GM21528 (cell line): ENCODE measurements around the gene NAV1.
"Not testable (repeated sequence)": the region's sequence is repeated elsewhere in the genome, so short reads cannot be mapped to it uniquely, and the experiment has no call there.

Experiments
- ATAC-seq: cut with Tn5 transposase; IDR thresholded peaks from one replicate; pipeline ENCODE4 v1.9.1; 2021; ENCODE audit warnings: mild to moderate bottlenecking, moderate library complexity; ENCODE audit not compliant: unreplicated experiment, low FRiP score

The NAV1 gene

DNA sequence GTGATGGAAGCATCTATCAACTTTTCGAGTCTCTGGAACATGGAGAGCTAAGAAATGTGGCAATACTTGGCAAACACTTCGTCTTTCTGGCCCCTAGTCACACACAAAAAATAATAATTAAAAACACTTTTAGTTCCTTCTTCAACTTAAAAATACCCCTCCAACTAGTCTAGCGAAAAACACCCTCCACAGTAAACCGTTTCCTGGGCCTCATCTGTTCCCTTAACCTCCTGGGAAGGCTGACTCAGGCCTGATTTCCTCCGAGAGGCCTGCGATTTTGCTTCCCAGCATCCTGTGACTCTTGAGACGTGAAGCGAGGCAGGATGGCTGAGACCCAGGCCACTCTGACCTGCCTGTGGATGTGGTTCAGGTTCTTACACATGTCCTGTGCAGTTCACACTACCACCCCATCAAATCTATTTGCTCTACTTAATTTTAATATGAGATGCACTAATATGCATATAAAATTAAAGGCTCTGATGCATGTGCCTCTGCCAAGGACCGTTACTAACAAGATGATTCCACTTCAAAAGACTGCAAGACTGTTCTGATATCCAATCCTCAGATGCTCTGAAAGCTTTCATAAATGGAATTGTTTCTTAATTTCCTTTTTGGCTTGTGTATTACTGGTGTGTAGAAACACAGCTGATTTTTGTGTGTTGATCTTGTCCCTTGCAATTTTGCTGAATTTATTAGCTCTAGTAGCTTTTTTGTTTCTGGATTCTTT, 3.5 kb downstream of the NAV1 start:
- no peak for ATAC-seq

DNA sequence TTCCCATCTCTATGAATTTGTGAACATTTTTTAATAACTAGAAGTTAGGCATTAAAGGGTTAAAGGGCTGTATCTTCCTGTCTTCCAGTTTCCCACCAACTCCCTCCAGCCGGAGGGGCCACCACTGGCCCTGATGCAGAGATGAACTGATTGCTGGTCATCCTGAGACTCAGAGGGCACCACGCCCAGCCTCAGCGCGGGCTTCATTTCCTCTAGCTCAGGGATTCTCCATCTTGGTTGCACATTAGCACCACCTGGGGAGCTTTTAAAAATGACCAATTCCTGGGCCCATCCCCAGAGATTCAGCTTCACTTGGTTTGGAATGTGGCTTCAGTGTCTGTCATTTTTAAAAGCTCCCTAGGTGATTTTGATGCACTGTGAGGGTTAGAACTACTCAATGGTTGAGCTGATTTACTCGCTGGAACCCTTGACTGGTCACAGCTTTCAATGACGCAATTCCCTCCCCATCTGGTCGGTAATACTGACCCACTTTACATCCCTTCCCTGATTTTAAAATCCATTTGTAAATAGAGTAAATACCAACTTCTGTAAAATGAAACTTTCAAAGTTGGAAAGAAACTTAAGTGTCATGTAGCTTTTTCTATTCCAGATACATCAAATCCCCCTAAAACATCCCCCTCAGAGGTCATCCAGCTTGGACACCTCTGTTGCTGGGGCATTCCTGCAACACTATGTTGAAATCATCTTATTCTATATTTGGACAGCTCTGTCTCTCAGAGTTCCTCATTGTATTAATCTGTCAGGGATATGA, 5.1 kb downstream of the NAV1 start:
- ATAC-seq: no peak

DNA sequence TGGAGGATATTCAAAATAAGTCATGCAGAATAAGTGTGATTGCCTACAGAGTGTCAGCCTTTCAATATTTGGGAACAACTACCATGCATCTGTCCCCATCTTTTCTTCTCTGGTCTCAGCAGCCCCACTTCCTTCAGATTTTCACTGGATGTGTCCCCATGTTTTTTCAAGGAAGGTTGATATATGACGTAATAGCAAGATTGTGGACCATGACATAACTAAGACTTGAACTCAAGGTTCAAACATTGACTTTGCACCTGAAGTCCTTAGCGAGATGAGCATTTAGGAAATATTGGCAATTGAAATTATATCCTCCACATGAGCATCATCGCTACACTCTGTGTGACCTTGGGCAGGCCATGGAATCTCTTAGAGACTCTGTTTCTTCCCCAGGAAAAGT, 5.8 kb downstream of the NAV1 start:
- no peak for ATAC-seq

DNA sequence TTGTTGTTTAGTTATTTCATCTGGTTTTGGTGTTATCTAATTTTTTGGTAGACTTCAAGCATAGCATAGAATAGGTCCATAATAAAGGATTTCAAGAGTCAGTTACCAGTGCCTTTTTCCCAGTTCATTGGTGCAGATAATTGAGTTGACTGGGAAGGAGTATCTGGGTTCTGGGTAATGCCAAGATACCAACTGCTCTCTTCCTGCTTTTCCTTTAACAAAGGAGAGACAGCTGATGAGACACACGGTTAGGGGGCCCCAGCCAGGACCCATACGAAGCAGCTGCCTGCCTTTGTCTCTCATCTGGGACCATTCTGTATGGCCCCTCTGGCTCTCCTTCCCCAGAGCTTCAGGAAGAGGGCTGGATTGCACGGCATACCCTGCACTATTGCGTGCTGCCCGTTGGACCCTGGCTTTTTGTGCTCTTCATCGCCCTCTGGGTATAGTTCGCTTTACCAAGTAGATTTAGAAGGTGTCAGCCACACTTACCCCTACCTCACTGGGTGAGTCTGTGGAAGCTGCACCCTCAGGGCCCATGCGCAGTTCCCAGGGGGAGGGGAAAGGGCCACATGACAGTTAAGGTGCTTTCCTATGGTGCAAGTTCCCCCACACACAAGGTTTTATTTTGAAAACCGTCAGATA, 7.0 kb downstream of the NAV1 start:
- no peak for ATAC-seq

DNA sequence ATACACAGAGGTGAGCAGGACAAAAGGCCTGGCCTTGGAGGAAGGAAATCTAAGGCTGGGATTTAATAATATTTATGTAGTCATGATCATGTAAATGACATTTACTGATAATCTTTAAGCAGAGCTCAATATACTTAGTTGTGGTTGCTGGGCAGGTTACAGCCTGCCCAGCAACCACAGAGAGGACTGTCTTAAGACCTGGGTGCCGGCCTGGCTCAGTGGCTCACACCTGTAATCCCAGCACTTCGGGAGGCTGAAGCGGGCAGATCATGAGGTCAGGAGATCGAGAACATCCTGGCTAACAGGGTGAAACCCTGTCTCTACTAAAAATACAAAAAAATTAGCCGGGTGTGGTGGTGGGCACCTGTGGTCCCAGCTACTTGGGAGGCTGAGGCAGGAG, 10.6 kb downstream of the NAV1 start:
- not testable (repeated sequence) for ATAC-seq

DNA sequence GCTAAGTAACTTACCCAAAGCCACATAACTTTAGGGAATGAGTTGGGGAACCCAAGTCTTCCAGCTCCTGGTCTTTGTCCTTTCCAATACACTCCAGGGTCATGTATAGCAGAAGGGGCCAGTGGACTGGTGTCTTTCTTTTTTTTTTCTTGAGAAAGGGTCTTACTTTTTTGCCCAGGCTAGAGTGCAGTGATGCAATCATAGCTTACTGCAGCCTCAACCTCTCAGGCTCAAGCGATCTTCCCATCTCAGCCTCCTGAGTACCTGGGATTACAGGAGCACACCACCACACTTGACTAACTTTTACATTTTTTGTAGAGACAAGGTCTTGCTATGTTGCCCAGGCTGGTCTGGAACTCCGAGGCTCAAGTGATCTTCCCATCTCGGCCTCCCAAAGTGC, 12.2 kb downstream of the NAV1 start:
- ATAC-seq: no peak

DNA sequence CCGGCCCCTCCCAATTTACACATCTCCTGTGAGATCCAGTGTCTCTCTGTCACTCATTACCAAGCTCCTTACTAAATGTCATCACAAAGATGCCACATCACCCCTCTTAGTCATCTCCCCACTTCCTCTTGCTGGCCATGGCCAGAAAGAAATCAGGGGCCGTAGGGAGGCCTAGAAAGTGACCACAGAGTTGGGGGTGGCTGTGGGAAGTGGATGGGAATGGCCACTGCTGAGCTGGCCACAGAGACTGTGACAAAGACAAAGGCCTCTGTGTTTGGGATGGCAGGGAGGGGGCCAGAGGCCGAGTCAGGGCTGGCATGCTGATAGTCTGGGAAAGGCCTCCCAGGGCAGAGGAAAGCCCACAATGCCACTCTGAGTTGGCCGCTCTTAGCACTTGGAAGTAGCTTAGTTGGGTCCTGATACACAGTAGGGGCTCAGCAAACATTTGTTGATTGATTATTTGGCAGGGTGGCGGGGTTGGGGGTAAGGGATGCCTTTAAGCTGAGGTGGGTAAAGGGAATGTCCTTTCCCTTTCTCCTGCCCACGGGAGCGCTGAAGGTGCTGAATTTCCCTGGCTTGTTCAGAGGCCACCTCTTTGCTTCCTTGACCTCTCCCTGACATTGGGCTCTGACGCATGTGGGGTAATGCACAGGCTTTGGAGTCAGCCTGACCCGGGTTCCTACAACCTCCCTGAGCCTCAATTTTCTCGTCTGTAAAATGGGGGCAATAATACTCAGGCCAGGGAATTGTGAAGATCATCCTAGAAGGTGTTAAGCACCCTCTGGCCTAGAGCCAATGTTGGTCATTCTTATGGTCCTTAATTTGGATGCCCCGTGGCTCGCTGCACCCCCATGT, 13.2 kb downstream of the NAV1 start:
- no peak for ATAC-seq

DNA sequence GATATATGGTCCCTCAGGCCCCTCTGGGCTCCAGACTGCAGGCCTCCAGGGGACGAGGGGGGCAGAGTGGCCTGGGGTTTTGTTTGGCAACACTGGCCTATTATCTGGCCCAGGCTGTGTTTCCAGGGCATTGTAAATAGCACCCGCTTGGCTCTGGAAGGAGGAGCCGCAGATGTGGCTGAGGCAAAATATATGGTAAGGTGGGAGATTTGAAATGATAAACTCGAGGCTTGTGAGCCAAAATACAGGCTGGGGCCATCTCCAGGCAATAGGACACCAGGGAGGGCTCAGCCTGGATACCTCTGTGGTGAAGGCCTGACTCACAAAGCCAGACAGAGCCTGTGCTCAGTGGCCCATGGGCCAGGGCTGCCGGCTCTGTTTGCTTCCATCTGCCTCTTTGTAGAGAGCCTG, 14.0 kb downstream of the NAV1 start:
- ATAC-seq: no peak

DNA sequence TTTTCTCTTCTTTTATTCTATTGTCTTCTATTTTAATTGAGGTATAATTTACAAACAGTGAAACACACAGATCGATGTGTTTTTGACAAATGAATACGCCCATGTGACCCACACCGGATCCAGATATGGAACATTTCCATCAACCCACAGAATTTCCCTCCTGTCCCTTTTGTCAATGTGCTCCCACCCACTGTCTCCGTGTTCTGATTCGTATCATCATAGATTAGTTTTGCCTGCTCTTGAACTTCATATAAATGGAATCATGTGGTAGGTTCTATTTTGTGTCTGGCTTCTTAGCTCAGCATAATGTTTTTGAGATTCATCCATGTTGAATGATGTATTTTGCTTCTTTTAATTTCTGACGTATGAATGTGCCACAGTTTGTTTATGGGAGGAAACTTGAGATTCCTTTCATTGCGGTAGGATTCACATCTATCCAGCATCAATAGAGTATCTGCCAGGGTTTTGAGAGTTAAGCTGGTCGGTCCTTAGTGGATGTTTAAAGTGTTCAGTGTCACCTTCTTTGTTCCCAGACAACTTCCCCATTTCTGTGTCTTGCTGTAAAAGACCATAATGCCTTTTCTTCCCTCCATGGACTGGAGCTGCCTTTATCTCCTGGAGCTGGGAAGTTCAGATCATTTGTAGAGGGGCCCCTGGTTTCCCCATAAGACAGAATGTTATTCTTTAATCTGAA, 14.7 kb downstream of the NAV1 start:
- ATAC-seq: no peak

DNA sequence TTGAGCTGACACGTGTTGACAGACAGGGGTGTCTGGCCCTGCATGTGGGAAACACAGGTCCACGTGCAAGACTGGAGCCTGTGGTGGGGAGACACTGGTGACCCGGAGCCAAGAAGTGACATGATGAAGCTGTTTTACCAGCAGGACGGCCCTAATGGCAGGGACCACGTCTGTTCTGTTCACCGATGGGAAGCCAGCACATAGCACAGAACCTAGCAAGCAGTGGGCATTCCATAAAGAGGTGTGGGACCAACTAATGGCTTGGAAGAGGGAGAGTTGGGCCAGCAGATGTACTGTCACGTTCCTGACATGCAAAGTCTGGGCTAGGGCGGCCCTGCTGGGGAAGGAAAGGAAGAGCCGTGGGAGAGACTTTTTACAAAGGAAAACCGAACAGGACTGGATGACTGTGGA, 15.3 kb downstream of the NAV1 start:
- no peak for ATAC-seq

DNA sequence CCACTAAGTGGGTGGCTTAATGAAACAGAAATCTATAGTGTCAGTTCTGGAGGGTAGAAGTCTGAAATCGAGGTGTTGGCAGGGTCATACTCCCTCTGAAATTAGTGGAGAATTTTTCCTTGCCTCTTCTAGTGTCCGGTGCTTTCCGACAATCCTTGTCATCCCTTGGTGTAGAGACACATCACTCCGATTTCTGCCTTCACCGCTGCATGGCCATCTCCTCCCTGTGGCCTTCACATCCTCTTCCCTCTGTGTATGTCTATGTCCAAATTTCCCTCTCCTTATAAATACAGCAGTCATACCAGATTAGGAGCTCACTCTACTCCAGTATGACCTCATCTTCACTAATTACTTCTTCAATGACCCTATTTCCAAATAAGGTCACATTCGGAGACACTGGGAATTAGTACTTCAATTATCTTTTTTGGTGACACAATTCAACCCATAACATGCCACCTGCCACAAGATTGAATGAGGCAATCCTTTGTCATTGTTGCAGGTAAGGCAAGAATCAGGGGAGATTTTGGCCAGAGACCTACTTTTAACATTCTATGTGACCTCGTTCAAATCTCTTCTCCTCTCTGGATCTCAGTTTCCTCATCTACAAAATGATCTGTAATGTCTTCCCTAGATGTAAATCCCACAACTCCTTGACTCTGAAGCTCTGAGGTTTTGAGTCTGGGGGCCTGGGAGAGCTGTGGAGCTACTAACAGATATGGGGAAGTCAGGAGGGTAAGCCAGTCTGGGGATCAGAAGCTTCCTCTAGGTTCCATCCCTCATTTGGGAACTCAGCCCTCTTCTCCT, 16.1 kb downstream of the NAV1 start:
- no peak for ATAC-seq

DNA sequence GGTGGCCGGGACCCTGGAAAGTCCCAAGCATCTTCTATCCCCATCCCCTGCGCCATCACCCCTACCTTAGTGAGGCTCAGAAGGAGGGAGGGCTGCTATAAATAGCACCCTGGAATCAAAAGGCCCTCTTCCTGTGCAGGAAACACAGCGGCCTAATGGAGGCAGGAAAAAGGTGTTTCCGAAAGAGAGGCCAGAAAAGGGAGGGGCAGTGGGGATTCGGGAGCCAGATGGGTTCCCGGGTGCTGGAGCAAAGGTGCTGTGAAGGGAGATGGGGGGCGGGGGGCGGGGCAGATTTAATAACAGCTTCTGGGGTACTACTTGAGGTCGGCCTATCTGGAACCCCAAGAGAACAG, 16.6 kb downstream of the NAV1 start:
- no peak for ATAC-seq

DNA sequence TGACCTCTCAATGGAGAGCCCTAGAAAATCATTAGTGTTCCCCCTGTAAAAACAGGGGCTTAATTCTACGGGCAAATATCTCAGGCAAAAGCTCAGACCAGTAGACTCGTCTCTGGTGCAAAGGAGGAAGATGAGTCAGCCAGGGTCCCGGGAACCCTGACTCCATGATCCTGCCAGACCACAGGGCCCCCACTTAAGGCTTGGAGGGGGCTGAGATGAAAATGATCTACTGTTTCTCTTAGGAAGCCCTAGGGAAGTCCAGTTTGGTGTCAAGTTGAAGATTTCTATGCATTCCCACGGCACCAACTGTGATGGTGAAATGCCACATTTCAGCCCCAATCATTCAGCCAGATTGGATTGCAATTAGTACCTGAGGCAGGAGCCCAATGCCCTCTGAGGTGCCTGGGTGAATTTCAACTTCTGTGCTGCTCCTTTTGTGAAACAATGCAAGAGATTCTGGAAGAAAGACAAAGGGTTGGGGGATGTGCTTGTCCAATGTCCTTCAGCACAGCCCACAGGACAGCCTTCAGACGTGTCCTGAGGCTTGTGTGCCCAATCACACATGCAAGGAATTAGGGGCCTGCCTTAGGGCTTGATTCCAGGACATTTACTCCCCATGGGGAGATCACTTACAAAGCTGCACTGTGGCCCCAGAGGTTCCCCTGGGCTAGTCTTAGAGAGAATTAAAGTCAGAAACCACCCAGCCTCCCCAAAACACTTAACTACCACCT, 18.1 kb downstream of the NAV1 start:
- ATAC-seq: no peak

DNA sequence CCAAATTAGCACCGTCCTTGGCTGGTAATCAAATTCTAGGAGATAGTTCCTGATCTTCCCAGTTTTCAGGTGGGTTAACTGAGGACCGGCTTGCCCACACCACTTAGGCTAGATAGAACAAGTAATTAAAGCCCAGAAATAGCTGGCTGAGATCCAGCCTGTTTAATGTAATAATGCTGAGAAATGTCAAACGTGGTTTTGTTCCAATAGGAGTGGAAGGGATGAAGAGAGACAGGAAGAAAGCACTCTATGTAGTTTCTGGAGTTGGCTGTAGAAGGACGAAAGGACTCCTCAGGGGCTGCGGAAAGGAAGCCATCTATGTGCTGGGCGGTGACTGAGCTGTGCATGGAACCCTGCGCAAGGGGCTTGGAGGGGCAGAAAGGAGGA, 18.6 kb downstream of the NAV1 start:
- ATAC-seq: no peak

DNA sequence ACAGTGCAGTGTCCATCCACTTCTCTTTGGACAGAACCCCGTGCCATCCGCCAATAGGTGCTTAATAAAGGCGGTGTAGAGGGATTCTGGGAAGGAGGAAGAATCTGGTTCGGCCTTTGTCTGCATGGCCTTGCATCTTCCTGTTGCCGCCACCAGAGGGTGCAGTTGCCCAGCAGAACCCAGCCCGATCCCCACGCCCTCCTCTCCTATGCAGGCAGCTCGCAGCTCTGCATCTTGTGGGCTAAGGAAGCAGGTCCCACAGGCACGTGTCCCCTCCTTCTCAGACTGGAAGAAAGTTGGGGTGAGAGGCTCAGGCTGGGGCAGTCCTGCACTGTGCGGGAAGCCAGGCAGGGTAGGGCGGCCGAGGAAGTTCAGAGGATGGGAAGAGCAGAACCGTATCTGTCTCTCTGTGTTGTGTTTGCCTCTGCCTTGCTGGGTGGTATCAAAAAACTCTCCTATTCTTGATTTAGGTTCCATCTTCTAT, 20.8 kb downstream of the NAV1 start:
- peak; percentile 78 for ATAC-seq

DNA sequence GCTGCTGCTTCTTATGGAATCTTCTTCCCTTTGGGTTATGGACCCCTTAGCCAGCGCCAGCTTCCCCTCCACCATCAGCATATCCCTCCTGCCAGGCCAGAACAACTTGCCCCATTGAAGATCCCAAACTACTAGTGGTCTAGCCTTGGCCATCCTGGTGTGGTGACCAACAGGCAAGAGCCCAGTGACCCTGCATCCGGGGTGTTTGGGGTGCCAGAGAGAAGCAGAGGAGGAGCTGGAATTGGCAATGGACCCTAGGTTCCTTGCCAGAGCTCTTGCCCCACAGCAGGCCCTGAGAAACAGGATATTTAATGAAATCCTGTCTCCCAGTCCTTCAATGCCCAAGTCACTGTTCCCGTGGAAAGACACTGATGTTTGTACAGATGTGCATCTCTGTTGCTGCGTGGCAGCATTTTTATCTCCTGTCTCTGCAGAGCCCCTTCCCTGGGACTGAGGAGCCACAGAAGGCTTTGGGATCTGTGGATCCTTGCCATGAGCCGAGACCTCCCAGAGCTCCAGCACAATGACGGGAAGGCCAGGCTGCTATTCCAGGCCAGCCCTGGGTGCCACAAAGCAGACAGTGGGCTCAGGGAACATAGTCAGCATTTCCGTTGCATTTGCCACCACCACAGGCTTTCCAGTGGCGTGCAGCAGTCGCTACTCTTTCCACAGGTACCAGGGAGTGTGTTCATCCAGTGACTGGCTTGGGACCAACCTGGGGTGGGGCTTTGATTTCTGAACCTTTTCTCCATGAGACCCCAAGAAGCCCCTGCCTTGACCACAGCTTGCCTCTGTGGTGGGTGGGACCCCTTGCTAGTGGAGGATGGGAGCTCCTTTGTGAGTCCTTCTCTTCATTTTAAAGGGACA, 21.6 kb downstream of the NAV1 start:
- ATAC-seq: no peak

DNA sequence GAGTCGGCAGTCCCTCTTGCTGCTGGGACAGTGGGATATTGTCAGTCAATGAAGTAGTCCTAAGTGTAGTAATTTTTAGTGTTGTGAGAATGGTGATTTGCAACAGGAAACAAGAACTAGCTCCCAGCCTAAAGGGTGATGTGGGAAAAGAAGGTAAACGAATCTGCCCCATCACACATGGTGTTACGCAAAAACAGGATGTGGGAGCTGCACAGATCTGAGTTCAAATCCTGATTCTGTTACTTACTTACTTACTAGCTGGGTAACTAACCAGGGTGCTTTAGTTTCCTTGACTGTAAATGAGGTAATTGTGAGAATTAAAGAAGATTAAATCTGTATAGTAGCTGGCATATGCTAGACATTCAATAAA, 22.3 kb downstream of the NAV1 start:
- no peak for ATAC-seq

DNA sequence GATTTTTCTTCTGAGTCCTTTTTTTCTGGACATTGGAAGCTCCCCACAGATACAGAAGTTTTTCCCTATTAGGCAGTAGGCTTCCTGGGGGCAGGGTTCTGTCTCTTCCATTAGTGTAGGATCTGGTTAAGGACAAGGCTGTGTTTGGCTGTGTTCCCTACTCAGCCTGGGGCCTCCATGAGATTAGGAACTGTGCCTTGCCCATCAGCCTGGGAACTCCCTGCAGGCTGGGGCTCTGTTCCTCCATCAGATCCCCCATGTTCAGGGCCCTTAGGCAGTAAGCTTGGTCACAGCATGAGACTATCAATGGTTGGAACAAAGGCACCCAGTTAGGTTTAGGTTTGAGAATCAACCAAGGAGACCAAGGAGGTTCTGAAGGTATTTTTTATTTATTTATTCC, 22.7 kb downstream of the NAV1 start:
- ATAC-seq: no peak
